Measurements from ENCODE around the gene GALNS. TPM values are rescaled to one million over a fixed set of nuclear protein-coding genes. Genes with fewer than 3 reads are reported as not detected.

GALNS gene
- total and polyA plus RNA-seq, 11 donors = 10.7 to 22.7 (median 14.1) TPM

DNA sequence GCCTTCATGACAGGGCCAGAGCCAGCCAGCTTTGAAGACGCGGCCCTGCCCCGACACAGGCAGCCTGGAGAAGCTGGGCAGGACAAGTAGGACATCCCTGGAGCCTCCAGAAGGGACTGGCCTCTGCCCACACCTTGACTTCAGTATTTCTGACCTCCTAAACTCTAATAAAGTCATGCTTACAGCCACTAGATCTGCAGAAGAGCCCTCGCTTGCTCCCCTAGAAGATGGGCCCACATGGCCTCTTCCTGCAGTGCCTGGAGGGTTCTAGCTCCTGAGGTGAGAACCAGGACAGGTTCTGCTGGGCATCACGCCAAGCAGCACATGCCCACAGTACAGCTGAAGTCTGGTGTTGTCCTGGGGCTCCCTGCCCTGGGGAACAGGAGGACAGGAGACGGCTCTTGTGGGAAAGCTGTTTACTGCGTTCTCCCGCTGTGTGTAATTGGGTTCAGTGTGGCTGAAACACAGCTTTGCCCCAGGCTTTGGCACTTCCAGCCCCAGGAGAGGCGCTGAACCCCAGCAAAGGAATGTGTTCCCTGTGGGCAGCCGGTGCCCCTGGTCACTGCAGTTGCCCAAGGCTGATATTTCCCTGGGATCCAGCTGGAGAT, 47.6 kb downstream of the GALNS start:
- DNase-seq (peak in 1 of 5 donors; percentile 24), ATAC-seq (no peak)
- Histone ChIP-seq H3K27ac (no peak overlapping the region), H3K36me3 (peaks cover 0 to 28% (median 4%) of the 10 kb centered on the region in 9 donors), H3K27me3 (no peaks in the 10 kb centered on the region), H3K4me3 (no peak overlapping the region), H3K9me3 (no peaks in the 10 kb centered on the region), H3K4me1 (peaks cover 0 to 52% (median 24%) of the 10 kb centered on the region in 12 donors)
- intact Hi-C loops (cut with DNase I) = no loop called here
- 84 to 91% (median 89%) methylated on average over 6 to 10 of the region's 10 CpGs for WGBS, 4 donors
- TF ChIP-seq, protein P1, sequence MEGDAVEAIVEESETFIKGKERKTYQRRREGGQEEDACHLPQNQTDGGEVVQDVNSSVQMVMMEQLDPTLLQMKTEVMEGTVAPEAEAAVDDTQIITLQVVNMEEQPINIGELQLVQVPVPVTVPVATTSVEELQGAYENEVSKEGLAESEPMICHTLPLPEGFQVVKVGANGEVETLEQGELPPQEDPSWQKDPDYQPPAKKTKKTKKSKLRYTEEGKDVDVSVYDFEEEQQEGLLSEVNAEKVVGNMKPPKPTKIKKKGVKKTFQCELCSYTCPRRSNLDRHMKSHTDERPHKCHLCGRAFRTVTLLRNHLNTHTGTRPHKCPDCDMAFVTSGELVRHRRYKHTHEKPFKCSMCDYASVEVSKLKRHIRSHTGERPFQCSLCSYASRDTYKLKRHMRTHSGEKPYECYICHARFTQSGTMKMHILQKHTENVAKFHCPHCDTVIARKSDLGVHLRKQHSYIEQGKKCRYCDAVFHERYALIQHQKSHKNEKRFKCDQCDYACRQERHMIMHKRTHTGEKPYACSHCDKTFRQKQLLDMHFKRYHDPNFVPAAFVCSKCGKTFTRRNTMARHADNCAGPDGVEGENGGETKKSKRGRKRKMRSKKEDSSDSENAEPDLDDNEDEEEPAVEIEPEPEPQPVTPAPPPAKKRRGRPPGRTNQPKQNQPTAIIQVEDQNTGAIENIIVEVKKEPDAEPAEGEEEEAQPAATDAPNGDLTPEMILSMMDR (IDR thresholded peaks at IDR 0.05) = no peak

GRCh38 chr16:88807626-88808453, 48.9 kb downstream of the GALNS start:
- DNase-seq = no peak
- H3K27ac ChIP-seq = no peak overlapping the region
- ATAC-seq = no peak
- intact Hi-C loops (cut with DNase I) = no loop called here
- H3K9me3 ChIP-seq = no peaks in the 10 kb centered on the region
- no peaks in the 10 kb centered on the region for H3K27me3 ChIP-seq
- no peak for TF ChIP-seq POLR2A (IDR thresholded peaks at IDR 0.05)
- TF ChIP-seq, protein P1 (IDR thresholded peaks at IDR 0.05) = no peak
- peaks cover 0 to 28% (median 4%) of the 10 kb centered on the region in 9 donors for H3K36me3 ChIP-seq
- no peak overlapping the region for H3K4me3 ChIP-seq
- WGBS, 4 donors = 91 to 95% (median 93%) methylated on average over 14 to 26 of the region's 26 CpGs
- H3K4me1 ChIP-seq = peaks cover 0 to 48% (median 24%) of the 10 kb centered on the region in 12 donors

DNA sequence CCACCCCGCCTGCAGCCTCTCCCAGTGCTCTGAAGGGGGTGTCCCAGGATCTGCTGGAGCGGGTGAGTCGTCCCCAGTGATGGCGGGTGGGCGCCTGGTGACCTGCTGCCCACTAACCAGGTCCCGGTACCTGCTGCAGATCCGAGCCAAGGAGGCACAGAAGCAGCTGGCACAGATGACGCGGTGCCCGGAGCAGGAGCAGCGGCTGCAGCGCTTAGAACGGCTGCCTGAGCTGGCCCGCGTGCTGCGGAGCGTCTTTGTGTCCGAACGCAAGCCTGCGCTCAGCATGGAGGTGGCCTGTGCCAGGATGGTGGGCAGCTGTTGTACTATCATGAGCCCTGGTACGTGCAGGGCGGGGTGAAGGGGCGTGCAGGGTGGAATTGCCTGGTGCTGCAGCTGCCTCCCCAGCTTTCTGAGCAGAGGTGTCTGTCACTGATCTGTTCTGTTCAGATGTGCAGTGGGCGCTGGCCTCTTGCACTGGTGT, 49.6 kb downstream of the GALNS start:
- Histone ChIP-seq H3K4me3 (no peak overlapping the region), H3K36me3 (peaks cover 0 to 28% (median 4%) of the 10 kb centered on the region in 9 donors), H3K27me3 (no peaks in the 10 kb centered on the region), H3K9me3 (no peaks in the 10 kb centered on the region), H3K4me1 (peaks cover 0 to 47% (median 23%) of the 10 kb centered on the region in 12 donors), H3K27ac (no peak overlapping the region)
- TF ChIP-seq POLR2A (IDR thresholded peaks at IDR 0.05) = no peak
- TF ChIP-seq, protein P1 (IDR thresholded peaks at IDR 0.05) = no peak
- ATAC-seq (no peak), DNase-seq (no peak)
- intact Hi-C loops (cut with DNase I) = no loop called here
- WGBS, 4 donors = 88 to 93% (median 91%) methylated on average over 16 to 24 of the region's 24 CpGs

DNA sequence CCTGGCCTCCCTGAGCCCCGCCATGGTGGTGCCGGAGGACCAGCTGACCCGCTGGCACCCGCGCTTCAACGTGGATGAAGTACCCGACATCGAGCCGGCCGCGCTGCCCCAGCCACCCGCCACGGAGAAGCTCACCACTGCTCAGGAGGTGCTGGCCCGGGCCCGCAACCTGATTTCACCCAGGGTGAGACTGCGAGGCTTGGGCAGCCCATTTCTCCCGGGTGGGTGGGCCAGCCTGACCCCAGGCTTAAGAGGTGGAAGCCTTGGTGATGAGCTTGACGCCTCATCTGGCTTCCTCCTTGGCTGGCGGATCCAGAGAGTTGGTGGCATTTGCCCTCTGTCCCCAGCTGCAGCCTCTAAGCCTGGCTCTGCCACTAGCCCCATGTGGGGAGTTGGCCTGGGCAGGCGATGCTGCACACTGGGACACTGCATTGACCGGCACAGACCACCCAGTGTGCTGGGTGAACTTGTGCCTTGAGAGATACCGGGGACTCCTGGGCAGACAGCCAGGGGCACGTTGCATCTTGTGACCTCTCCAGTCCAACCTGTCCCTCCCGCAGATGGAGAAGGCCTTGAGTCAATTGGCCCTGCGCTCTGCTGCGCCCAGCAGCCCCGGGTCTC, 50.1 kb downstream of the GALNS start:
- DNase-seq = peak in 1 of 5 donors; percentile 27
- Histone ChIP-seq H3K4me3 (no peak overlapping the region), H3K27me3 (no peaks in the 10 kb centered on the region), H3K4me1 (peaks cover 0 to 49% (median 24%) of the 10 kb centered on the region in 12 donors), H3K9me3 (no peaks in the 10 kb centered on the region), H3K36me3 (peaks cover 0 to 28% (median 4%) of the 10 kb centered on the region in 9 donors), H3K27ac (no peak overlapping the region)
- WGBS, 4 donors = 80 to 85% (median 81%) methylated on average over 11 to 27 of the region's 27 CpGs
- no peak for ATAC-seq
- intact Hi-C loops (cut with DNase I) = no loop called here
- TF ChIP-seq, protein P1 (IDR thresholded peaks at IDR 0.05) = no peak
- TF ChIP-seq POLR2A (IDR thresholded peaks at IDR 0.05) = no peak

All from heart left ventricle (tissue), 16 donors.